ENCODE results near the gene TXNRD3. TPM values are rescaled to one million over a fixed set of nuclear protein-coding genes. Genes with fewer than 3 reads are reported as not detected.

The TXNRD3 gene
- total and polyA plus RNA-seq, 2 donors from 2014 or later = 10.8 to 12.1 TPM

- no peak for TF ChIP-seq CTCF (IDR thresholded peaks at IDR 0.05; ENCODE audit: borderline replicate concordance, extremely low read depth, insufficient read depth)
- Histone ChIP-seq H3K27ac (ENCODE audit: low read depth in 2 of 2, low read length in 2 of 2) (no peak overlapping the region), H3K4me1 (ENCODE audit: control insufficient read depth in 2 of 3, insufficient read depth in 2 of 3, low read depth in 1 of 3, low read length in 3 of 3) (no peaks in the 10 kb centered on the region), H3K27me3 (ENCODE audit: control insufficient read depth, insufficient read depth, low read length) (no peaks in the 10 kb centered on the region), H3K36me3 (ENCODE audit: control insufficient read depth in 2 of 3, insufficient read depth in 3 of 3, low read length in 3 of 3) (no peaks in the 10 kb centered on the region), H3K9ac (ENCODE audit: low read length in 3 of 3) (no peak overlapping the region), H3K9me3 (ENCODE audit: control insufficient read depth in 2 of 3, insufficient read depth in 1 of 3, low read length in 3 of 3) (no peaks in the 10 kb centered on the region), H3K4me3 (ENCODE audit: low read length in 3 of 3) (no peak overlapping the region)
- DNase-seq = no peak
- FAIRE-seq = no peak
- intact Hi-C loops (cut with DNase I) = no loop called here
These were observed 6.8 kb upstream of the TXNRD3 start for GRCh38 chr3:126661532-126662364.

GRCh38 chr3:126659915-126660886 lies 5.3 kb upstream of the TXNRD3 start:
- H3K9me3 ChIP-seq (ENCODE audit: control insufficient read depth in 2 of 3, insufficient read depth in 1 of 3, low read length in 3 of 3) = no peaks in the 10 kb centered on the region
- no peak for FAIRE-seq
- no peak overlapping the region for H3K27ac ChIP-seq (ENCODE audit: low read depth in 2 of 2, low read length in 2 of 2)
- H3K27me3 ChIP-seq (ENCODE audit: control insufficient read depth, insufficient read depth, low read length) = no peaks in the 10 kb centered on the region
- no peak for TF ChIP-seq CTCF (IDR thresholded peaks at IDR 0.05; ENCODE audit: borderline replicate concordance, extremely low read depth, insufficient read depth)
- H3K9ac ChIP-seq (ENCODE audit: low read length in 3 of 3) = no peak overlapping the region
- intact Hi-C loops (cut with DNase I) = no loop called here
- no peaks in the 10 kb centered on the region for H3K4me1 ChIP-seq (ENCODE audit: control insufficient read depth in 2 of 3, insufficient read depth in 2 of 3, low read depth in 1 of 3, low read length in 3 of 3)
- H3K36me3 ChIP-seq (ENCODE audit: control insufficient read depth in 2 of 3, insufficient read depth in 3 of 3, low read length in 3 of 3) = no peaks in the 10 kb centered on the region
- no peak for DNase-seq
- H3K4me3 ChIP-seq (ENCODE audit: low read length in 3 of 3) = no peak overlapping the region

GRCh38 chr3:126658584-126658983 lies 3.7 kb upstream of the TXNRD3 start:
- Histone ChIP-seq H3K27me3 (ENCODE audit: control insufficient read depth, insufficient read depth, low read length) (no peaks in the 10 kb centered on the region), H3K9ac (ENCODE audit: low read length in 3 of 3) (no peak overlapping the region), H3K4me3 (ENCODE audit: low read length in 3 of 3) (no peak overlapping the region), H3K27ac (ENCODE audit: low read depth in 2 of 2, low read length in 2 of 2) (no peak overlapping the region), H3K4me1 (ENCODE audit: control insufficient read depth in 2 of 3, insufficient read depth in 2 of 3, low read depth in 1 of 3, low read length in 3 of 3) (no peaks in the 10 kb centered on the region), H3K9me3 (ENCODE audit: control insufficient read depth in 2 of 3, insufficient read depth in 1 of 3, low read length in 3 of 3) (no peaks in the 10 kb centered on the region), H3K36me3 (ENCODE audit: control insufficient read depth in 2 of 3, insufficient read depth in 3 of 3, low read length in 3 of 3) (no peaks in the 10 kb centered on the region)
- DNase-seq (no peak), FAIRE-seq (no peak)
- intact Hi-C loops (cut with DNase I) = no loop called here
- TF ChIP-seq CTCF (IDR thresholded peaks at IDR 0.05; ENCODE audit: borderline replicate concordance, extremely low read depth, insufficient read depth) = no peak
